GF-D8 (cell line): ENCODE data around the gene CEP57.
"Not testable (repeated sequence)": the region's sequence is repeated elsewhere in the genome, so short reads cannot be mapped to it uniquely, and the experiment has no call there.

Experiments used
- DNase-seq: peaks from one replicate; lab custom pipeline; 2025; lab: John Stamatoyannopoulos, UW

CEP57 gene

DNA sequence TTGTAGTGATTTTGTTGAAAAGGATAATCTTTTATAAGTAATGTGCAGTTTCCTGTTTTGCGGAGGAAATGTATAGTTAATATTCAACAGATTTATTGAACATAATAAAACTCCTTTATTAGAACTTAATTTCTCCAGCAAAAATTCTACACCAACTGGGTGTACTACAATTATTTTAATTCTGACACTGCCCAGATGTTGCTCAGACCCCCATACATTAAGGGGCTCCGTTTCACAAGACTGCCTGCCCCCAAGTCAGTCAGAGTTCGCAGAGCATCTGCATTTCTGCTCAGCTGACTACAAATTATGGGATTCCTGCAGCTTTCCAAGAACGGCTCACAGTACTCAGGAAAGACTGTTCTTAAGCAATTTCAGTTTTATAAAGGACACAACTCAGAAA, 6.2 kb downstream of the CEP57 start:
- DNase-seq: no peak

- DNase-seq: no peak
Measured at GRCh38 chr11:95799546-95799945, 9.2 kb downstream of the CEP57 start.

GRCh38 chr11:95800438-95800837, 10.1 kb downstream of the CEP57 start:
- DNase-seq: no peak

DNA sequence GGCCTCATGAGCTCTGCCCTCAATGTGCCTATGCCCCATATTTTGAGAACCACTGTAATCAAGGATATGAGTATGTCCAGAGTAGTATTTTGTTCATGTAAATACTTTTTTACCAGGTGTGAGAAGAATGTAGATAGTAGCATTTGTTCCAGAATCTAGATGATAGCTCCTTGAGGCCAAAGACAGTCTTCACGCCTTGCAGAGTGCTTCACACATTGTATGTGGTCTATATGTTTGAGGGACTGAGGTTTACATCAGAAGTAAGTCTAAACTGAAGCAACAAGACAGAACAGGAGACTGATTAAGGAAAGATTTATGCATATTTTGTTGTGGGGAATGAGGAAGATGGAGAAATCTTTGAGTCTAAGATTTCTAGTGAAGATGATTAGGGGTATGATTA, 12.5 kb downstream of the CEP57 start:
- DNase-seq: no peak

DNA sequence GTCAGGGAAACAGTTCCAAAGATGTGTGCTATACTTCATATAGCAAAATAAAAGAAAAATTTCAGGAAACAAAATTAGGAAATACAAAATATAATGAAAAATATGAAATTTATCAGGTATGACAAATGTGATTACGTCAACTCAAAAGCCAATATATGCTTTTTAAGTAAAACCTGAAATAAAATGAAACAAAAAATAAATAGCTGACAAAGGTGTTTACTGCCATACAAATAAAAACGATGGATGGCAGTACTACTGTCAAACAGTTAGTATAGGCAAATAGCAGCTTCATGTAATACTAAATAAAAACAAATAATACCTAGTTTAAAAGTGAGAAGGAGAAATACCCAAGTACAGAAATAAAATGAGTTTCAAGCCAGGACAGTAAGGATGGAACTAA, 13.7 kb downstream of the CEP57 start:
- DNase-seq: no peak

DNA sequence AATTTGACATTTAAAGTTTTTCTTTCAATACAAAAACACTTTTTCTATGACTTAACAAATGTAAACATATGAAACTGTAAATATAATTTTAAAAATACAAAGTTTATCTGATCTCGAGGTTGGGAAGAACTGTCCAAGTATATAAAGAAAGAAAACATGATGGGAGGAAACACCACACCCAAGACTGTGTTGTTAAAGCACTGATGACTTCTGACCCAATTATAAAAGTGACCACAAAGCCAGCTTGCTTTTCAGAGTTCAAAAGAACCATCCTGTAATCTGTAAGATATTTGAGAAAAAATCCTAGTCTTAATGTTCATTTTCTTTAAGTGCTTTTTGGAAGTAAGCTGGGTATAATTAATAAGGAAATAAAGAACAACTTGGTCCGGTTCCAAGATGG, 15.6 kb downstream of the CEP57 start:
- DNase-seq: no peak

DNA sequence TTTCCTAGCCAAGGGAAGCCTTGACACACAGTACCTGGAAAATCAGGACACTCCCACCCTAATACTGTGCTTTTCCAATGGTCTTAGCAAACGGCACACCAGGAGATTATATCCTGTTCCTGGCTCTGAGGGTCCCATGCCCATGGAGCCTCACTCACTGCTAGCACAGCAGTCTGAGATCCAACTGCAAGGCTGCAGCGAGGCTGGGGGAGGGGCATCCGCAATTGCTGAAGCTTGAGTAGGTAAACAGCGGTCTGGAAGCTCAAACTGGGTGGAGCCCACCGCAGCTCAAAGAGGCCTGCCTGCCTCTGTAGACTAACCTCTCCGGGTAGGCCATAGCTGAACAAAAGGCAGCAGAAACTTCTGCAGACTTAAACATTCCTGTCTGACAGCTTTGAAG, 16.2 kb downstream of the CEP57 start:
- DNase-seq: not testable (repeated sequence)

DNA sequence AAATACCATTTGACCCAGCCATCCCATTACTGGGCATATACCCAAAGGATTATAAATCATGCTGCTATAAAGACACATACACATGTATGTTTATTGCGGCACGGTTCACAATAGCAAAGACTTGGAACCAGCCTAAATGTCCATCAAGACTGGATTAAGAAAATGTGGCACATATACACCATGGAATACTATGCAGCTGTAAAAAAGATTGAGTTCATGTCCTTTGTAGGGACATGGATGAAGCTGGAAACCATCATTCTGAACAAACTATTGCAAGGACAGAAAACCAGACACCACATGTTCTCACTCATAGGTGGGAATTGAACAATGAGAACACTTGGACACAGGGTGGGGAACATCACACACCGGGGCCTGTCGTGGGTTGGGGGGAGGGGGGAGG, 20.8 kb downstream of the CEP57 start:
- not testable (repeated sequence) for DNase-seq

DNA sequence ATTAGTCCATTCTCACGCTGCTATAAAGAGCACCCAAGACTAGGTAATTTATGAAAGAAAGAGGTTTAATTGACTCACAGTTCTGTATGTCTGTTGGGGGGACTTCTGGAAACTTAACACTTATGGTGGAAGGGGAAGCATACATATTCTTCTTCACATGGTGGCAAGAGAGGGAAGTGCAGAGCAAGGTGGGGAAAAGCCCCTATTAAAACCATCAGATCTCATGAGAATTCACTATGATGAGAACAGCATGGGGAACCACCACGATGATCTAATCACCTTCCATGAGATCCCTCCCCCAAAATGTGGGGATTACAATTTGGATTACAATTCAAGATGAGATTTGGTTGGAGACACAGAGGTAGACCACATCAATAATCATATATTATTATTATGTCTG, 25.7 kb downstream of the CEP57 start:
- DNase-seq: no peak

DNA sequence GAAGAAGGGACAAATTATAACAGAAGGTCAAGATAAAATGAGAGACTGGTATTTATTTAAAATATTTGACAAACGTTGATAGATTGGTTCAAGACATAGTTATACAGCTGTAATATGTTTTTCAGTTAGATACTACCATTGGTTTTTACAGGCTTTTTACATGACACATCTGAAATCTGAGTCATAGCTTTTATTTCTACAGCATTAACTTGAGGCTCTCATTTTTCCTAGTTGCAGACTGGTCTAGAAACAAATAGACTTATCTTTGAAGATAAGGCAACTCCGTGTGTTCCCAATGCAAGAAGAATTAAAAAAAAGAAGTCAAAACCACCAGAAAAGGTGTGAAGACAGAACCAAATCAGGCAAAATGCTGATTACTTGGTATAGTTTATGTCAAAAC, 31.3 kb downstream of the CEP57 start:
- DNase-seq: no peak

GRCh38 chr11:95827696-95828095, 37.4 kb downstream of the CEP57 start:
- DNase-seq: no peak

GRCh38 chr11:95829580-95830259, 39.4 kb downstream of the CEP57 start:
- DNase-seq: no peak

- DNase-seq: no peak
Measured at GRCh38 chr11:95831198-95831883, 41.0 kb downstream of the CEP57 start.

DNA sequence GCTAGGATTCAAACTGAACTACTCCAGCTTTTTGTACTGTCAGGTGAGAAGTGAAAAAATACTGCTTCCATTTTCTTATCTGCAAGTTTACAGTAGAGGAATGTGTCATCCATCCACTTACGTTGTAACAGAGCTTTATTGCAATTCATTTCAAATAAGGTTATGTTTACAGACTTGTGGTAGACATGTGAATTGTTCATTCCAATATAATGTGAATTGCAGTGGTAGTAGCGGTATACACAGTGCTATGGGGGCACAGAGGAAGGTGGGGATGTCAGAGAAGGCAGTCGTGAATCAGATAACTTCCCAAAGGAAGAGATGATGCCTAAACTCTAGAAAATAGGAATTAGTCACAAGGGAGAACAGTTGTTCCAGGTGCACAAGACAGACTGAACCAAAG, 42.5 kb downstream of the CEP57 start:
- no peak for DNase-seq

GRCh38 chr11:95833378-95833777, 43.1 kb downstream of the CEP57 start:
- no peak for DNase-seq

- DNase-seq: no peak
Measured at GRCh38 chr11:95835351-95835750, 45.1 kb downstream of the CEP57 start.

- DNase-seq: peak; percentile 18
Measured at GRCh38 chr11:95835768-95836488, 45.6 kb downstream of the CEP57 start.

- DNase-seq: no peak
Measured at GRCh38 chr11:95845167-95845566, 54.9 kb downstream of the CEP57 start.

- DNase-seq: peak; percentile 3
Measured at GRCh38 chr11:95849087-95849825, 59.0 kb downstream of the CEP57 start.

GRCh38 chr11:95850137-95850536, 59.8 kb downstream of the CEP57 start:
- DNase-seq: no peak

- DNase-seq: no peak
Measured at GRCh38 chr11:95853138-95853537, 62.8 kb downstream of the CEP57 start.

GRCh38 chr11:95853862-95854261, 63.6 kb downstream of the CEP57 start:
- no peak for DNase-seq

- not testable (repeated sequence) for DNase-seq
Measured at GRCh38 chr11:95854362-95854761, 64.1 kb downstream of the CEP57 start.
